Endothelial cell of umbilical vein (primary cell): ENCODE measurements around the gene AP4B1. TPM values are rescaled to one million over a fixed set of nuclear protein-coding genes. Genes with fewer than 3 reads are reported as not detected.

Source experiments
- BruUV-seq: library from RNA; stranded (reverse); fragments of 400-500 nt; replicated peaks from 2 replicates; lab custom pipeline; 2021; lab: Mats Ljungman, UMichigan
- CTCF ChIA-PET: fragments of 300-600, 350-600 bp; sonication (Branson Sonifier 250); formaldehyde crosslinking; loops from one replicate; lab custom pipeline; 2021; ENCODE audit warnings: antibody characterized with exemption, inconsistent platforms; lab: Charles Lee
- POLR2A ChIA-PET: fragments of 300-600, 350-600 bp; sonication (Branson Sonifier 250); formaldehyde crosslinking; loops from one replicate; lab custom pipeline; 2021; ENCODE audit warnings: antibody characterized with exemption, inconsistent platforms; lab: Charles Lee
- DNase-seq: peaks from one replicate; pipeline ENCODE4 v3.0.0-alpha.2; 2011; ENCODE audit warnings: low read depth, low spot score
- FAIRE-seq: peaks from 2 replicates; lab custom pipeline; 2011; peaks lifted over from hg19 to GRCh38; lab: Jason Lieb, UNC
- H2AFZ ChIP-seq: 2 replicates; pipeline ENCODE4 v1.6.0; 2012; ENCODE audit warnings: low read depth, low read length, control low read depth, inconsistent platforms
- H3K27ac ChIP-seq: 2 replicates; pipeline ENCODE4 v1.5.1; 2011; ENCODE audit warnings: low read depth, mild to moderate bottlenecking, control low read depth, low read length, moderate library complexity; ENCODE audit not compliant: insufficient read depth
- H3K27me3 ChIP-seq, 2 experiments: 2 replicates each; pipeline versions ENCODE4 v1.6.0 to v1.6.1; 2011; ENCODE audit warnings: low read length in 2 of 2, mixed read lengths in 1 of 2; ENCODE audit not compliant: control insufficient read depth in 2 of 2, insufficient read depth in 2 of 2
- H3K36me3 ChIP-seq, 2 experiments: 2 replicates in 1 of 2; 3 replicates in 1 of 2; pipeline ENCODE4 v1.5.1; 2011; ENCODE audit warnings: low read length in 2 of 2, mild to moderate bottlenecking in 1 of 2, moderate library complexity in 1 of 2; ENCODE audit not compliant: control insufficient read depth in 2 of 2, insufficient read depth in 2 of 2; ENCODE audit errors: extremely low read depth in 1 of 2
- H3K4me1 ChIP-seq: 3 replicates; pipeline ENCODE4 v1.5.1; 2011; ENCODE audit warnings: mild to moderate bottlenecking, low read length; ENCODE audit not compliant: control insufficient read depth, insufficient read depth; ENCODE audit errors: extremely low read depth
- H3K4me2 ChIP-seq: 2 replicates; pipeline ENCODE4 v1.6.1; 2011; ENCODE audit warnings: low read length, control low read depth, mixed read lengths; ENCODE audit not compliant: insufficient read depth
- H3K4me3 ChIP-seq, 3 experiments: fragments of 200-600 bp in 1 of 3; sonication (generic), shearing (Covaris generic) in 1 of 3; replicated peaks in 1 of 3; 2 replicates each; pipeline ENCODE4 v1.5.1; 2011 to 2016; ENCODE audit warnings: control low read depth in 3 of 3, low read length in 3 of 3, mild to moderate bottlenecking in 2 of 3, inconsistent platforms in 1 of 3, low read depth in 1 of 3, moderate library complexity in 1 of 3; ENCODE audit not compliant: insufficient read depth in 1 of 3
- H3K79me2 ChIP-seq: 2 replicates; pipeline ENCODE4 v1.6.0; 2012; ENCODE audit warnings: low read length, inconsistent platforms; ENCODE audit not compliant: control insufficient read depth, insufficient read depth
- H3K9ac ChIP-seq: replicated peaks from 2 replicates; pipeline ENCODE3; 2011; ENCODE audit warnings: low read length, control low read depth; ENCODE audit not compliant: insufficient read depth; ENCODE audit errors: extremely low read depth
- H3K9me1 ChIP-seq: replicated peaks from 3 replicates; pipeline ENCODE4 v1.6.0; 2011; ENCODE audit warnings: mild to moderate bottlenecking, low read length; ENCODE audit not compliant: control insufficient read depth, insufficient read depth; ENCODE audit errors: extremely low read depth
- H3K9me3 ChIP-seq: replicated peaks from 2 replicates; pipeline ENCODE4 v1.5.1; 2012; ENCODE audit warnings: low read length, inconsistent platforms; ENCODE audit not compliant: control insufficient read depth, insufficient read depth
- H4K20me1 ChIP-seq: replicated peaks from 2 replicates; pipeline ENCODE3; 2011; ENCODE audit warnings: mild to moderate bottlenecking, low read length; ENCODE audit not compliant: control insufficient read depth, insufficient read depth; ENCODE audit errors: extremely low read depth
- EZH2 ChIP-seq: IDR thresholded peaks from 2 replicates; pipeline ENCODE4 v1.6.1; 2012; ENCODE audit warnings: borderline replicate concordance, low read depth, mild to moderate bottlenecking, moderate library complexity, low read length, inconsistent platforms; ENCODE audit not compliant: severe bottlenecking
- FOS ChIP-seq: IDR thresholded peaks from 2 replicates; pipeline ENCODE4 v1.6.1; 2011; ENCODE audit warnings: mild to moderate bottlenecking, low read length, moderate library complexity, borderline replicate concordance; ENCODE audit not compliant: insufficient read depth
- GATA2 ChIP-seq: IDR thresholded peaks from 2 replicates; pipeline ENCODE4 v1.7.0; 2011; ENCODE audit warnings: low read depth, mild to moderate bottlenecking, moderate library complexity, mixed read lengths, low read length; ENCODE audit not compliant: insufficient read length, insufficient read depth
- JUN ChIP-seq: IDR thresholded peaks from 2 replicates; pipeline ENCODE4 v1.6.1; 2011; ENCODE audit warnings: borderline replicate concordance, low read depth; ENCODE audit not compliant: insufficient read length, insufficient read depth
- MYC ChIP-seq: IDR thresholded peaks from one replicate; pipeline ENCODE4 v1.6.1; 2011; ENCODE audit warnings: mild to moderate bottlenecking, low read depth, low read length
- POLR2A ChIP-seq: IDR thresholded peaks from 2 replicates; pipeline ENCODE4 v1.6.1; 2012; ENCODE audit warnings: low read depth, mild to moderate bottlenecking, control low read depth, low read length
- POLR2AphosphoS5 ChIP-seq: IDR thresholded peaks from 2 replicates; pipeline ENCODE4 v1.6.1; 2012; ENCODE audit warnings: low read depth, mild to moderate bottlenecking, control low read depth, low read length, moderate library complexity; ENCODE audit not compliant: insufficient read depth
- dilution Hi-C: fragments of 300-500 bp; cut with MboI; formaldehyde crosslinking; loops from one replicate; pipeline ENCODE4 v1.15.0; 2019; ENCODE audit warnings: low sequenced_read_pairs; ENCODE audit not compliant: extremely low pct_ligation_motif_present
- intact Hi-C: fragments of 100-400 bp; cut with micrococcal nuclease; formaldehyde crosslinking; loops from one replicate; pipeline ENCODE4 v1.10.0; 2022
- polyA plus RNA-seq, 4 experiments: library from polyadenylated mRNA; depleted of rRNA in 3 of 4; stranded (reverse) in 3 of 4; unstranded in 1 of 4; fragments of >200 nt; gene quantifications; 2 replicates each; pipeline versions ENCODE4 v1.2.1 to v1.2.3, GENCODE V29; 2011 to 2012; ENCODE audit warnings: missing spikeins in 1 of 4
- total RNA-seq: library from RNA; stranded (reverse); gene quantifications from 2 replicates; pipeline ENCODE4 v1.2.3, GENCODE V29; 2021
- TF ChIP-seq, protein P1 (sequence below), 2 donors: IDR thresholded peaks; 1 replicate in 1 of 2; 2 replicates in 1 of 2; pipeline ENCODE4 v1.5.1; 2011; ENCODE audit warnings: low read length in 2 of 2, mild to moderate bottlenecking in 2 of 2, moderate library complexity in 2 of 2, control low read depth in 1 of 2, inconsistent platforms in 1 of 2, low read depth in 1 of 2; ENCODE audit not compliant: insufficient read depth in 1 of 2; ENCODE audit errors: extremely low read depth in 1 of 2
- TF ChIP-seq, protein P2 (sequence below): IDR thresholded peaks from 2 replicates; pipeline ENCODE4 v1.6.1; 2011; ENCODE audit not compliant: insufficient read depth, insufficient read length

Gene AP4B1
- total and polyA plus RNA-seq, 2 donors (not counting 3 experiments of a cell fraction or from before 2014, with no cell fraction given): 21.9 to 33.0 TPM

DNA sequence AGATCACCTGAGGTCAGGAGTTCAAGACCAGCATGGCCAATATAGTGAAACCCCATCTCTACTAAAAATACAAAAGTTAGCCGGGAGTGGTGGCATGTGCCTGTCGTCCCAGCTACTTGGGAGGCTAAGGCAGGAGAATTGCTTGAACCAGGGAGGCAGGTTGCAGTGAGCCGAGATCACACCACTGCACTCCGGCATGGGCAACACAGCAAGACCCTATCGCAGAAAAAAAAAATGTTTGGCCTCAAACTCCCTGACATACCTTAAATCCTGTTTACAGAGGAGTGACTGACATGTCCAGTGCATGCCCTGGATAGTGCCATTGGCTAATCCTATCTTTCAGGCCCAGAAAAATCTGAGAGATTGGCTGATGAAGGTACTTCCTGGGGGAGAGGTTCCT lies 12.4 kb upstream of the AP4B1 start:
- ChIA-PET CTCF (interaction anchor here (1.4 kb wide), 1 partner anchor 82 kb away, joined by 3 read pairs; no protein-coding TSS in a partner anchor), POLR2A (interaction anchor here (0.6 kb wide), 1 partner anchor 10 kb away, joined by 3 read pairs; no protein-coding TSS in a partner anchor)
- Histone ChIP-seq H3K9me1 (no peaks in the 10 kb centered on the region), H3K4me1 (no peaks in the 10 kb centered on the region), H4K20me1 (no peaks in the 10 kb centered on the region), H3K27ac (no peak overlapping the region), H2AFZ (no peak overlapping the region), H3K4me2 (no peak overlapping the region), H3K9ac (no peak overlapping the region), H3K79me2 (no peaks in the 10 kb centered on the region), H3K36me3 (peaks cover 0 to 2% of the 10 kb centered on the region in 2 experiments), H3K4me3 (no peak overlapping the region), H3K9me3 (no peaks in the 10 kb centered on the region), H3K27me3 (peaks cover 0 to 2% of the 10 kb centered on the region in 2 experiments)
- intact Hi-C loops (no loop called here), dilution Hi-C loops (no loop called here)
- no peak for DNase-seq
- no TSS peak for BruUV-seq
- no peak for FAIRE-seq
- TF ChIP-seq POLR2A: no peak
- no peak for TF ChIP-seq POLR2AphosphoS5
- TF ChIP-seq EZH2: no peak
- TF ChIP-seq JUN: no peak
- TF ChIP-seq, protein P1, sequence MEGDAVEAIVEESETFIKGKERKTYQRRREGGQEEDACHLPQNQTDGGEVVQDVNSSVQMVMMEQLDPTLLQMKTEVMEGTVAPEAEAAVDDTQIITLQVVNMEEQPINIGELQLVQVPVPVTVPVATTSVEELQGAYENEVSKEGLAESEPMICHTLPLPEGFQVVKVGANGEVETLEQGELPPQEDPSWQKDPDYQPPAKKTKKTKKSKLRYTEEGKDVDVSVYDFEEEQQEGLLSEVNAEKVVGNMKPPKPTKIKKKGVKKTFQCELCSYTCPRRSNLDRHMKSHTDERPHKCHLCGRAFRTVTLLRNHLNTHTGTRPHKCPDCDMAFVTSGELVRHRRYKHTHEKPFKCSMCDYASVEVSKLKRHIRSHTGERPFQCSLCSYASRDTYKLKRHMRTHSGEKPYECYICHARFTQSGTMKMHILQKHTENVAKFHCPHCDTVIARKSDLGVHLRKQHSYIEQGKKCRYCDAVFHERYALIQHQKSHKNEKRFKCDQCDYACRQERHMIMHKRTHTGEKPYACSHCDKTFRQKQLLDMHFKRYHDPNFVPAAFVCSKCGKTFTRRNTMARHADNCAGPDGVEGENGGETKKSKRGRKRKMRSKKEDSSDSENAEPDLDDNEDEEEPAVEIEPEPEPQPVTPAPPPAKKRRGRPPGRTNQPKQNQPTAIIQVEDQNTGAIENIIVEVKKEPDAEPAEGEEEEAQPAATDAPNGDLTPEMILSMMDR (IDR thresholded peaks at IDR 0.05; ENCODE audit: extremely low read depth in 1 of 2, insufficient read depth in 1 of 2, low read depth in 1 of 2, low read length in 2 of 2): no peak
- no peak for TF ChIP-seq FOS
- no peak for TF ChIP-seq MYC
- TF ChIP-seq, protein P2, sequence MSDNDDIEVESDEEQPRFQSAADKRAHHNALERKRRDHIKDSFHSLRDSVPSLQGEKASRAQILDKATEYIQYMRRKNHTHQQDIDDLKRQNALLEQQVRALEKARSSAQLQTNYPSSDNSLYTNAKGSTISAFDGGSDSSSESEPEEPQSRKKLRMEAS: no peak
- no peak for TF ChIP-seq GATA2
